Neutrophil (primary cell): ENCODE measurements around the gene BLVRA.
A peak's percentile ranks its signal among the peaks of the same experiment; 100 is the strongest.
"Not testable (repeated sequence)": the region's sequence is repeated elsewhere in the genome, so short reads cannot be mapped to it uniquely, and the experiment has no call there.

ENCODE experiments used
- H3K27ac ChIP-seq: fragments of 200-600 bp; sonication (generic); 2 replicates; pipeline ENCODE4 v1.5.1; 2016; ENCODE audit warnings: mild to moderate bottlenecking, moderate library complexity
- H3K27me3 ChIP-seq: fragments of 200-600 bp; sonication (generic); 2 replicates; pipeline ENCODE4 v1.6.0; 2016; ENCODE audit warnings: mild to moderate bottlenecking
- H3K36me3 ChIP-seq: fragments of 200-600 bp; sonication (generic); 2 replicates; pipeline ENCODE4 v1.5.1; 2017
- H3K4me1 ChIP-seq, 2 experiments: fragments of 200-600 bp in 1 of 2; sonication (generic) in 1 of 2; 1 replicate in 1 of 2; 2 replicates in 1 of 2; pipeline versions ENCODE4 v1.5.1 to v1.6.1; 2013 to 2016; ENCODE audit warnings: low read depth in 1 of 2, low read length in 1 of 2, mild to moderate bottlenecking in 1 of 2, moderate library complexity in 1 of 2; ENCODE audit not compliant: control insufficient read depth in 1 of 2, insufficient read depth in 1 of 2
- H3K4me3 ChIP-seq, 2 experiments: fragments of 200-600 bp in 1 of 2; sonication (generic) in 1 of 2; 1 replicate in 1 of 2; 2 replicates in 1 of 2; pipeline ENCODE4 v1.5.1; 2013 to 2016; ENCODE audit warnings: low read depth in 1 of 2, low read length in 1 of 2, mild to moderate bottlenecking in 1 of 2, moderate library complexity in 1 of 2
- H3K9me3 ChIP-seq: fragments of 200-600 bp; sonication (generic); 2 replicates; pipeline ENCODE4 v1.5.1; 2016
- CTCF ChIP-seq: fragments of 200-600 bp; sonication (generic); IDR thresholded peaks from 2 replicates; pipeline ENCODE4 v1.5.1; 2016; ENCODE audit warnings: antibody characterized with exemption

BLVRA gene

GRCh38 chr7:43779045-43779812, 20.7 kb downstream of the BLVRA start:
- no peak for TF ChIP-seq CTCF
- H3K4me3 ChIP-seq = no peak overlapping the region
- H3K36me3 ChIP-seq = peaks cover 6% of the 10 kb centered on the region
- no peaks in the 10 kb centered on the region for H3K9me3 ChIP-seq
- H3K4me1 ChIP-seq = peaks cover 8 to 15% of the 10 kb centered on the region in 2 experiments
- no peak overlapping the region for H3K27ac ChIP-seq
- H3K27me3 ChIP-seq = no peaks in the 10 kb centered on the region

GRCh38 chr7:43781726-43782607, 23.5 kb downstream of the BLVRA start:
- H3K4me1 ChIP-seq = peaks cover 8 to 15% of the 10 kb centered on the region in 2 experiments
- TF ChIP-seq CTCF = no peak
- H3K27ac ChIP-seq = peak overlapping the region; percentile 55
- no peaks in the 10 kb centered on the region for H3K27me3 ChIP-seq
- H3K4me3 ChIP-seq = no peak overlapping the region
- peaks cover 6% of the 10 kb centered on the region for H3K36me3 ChIP-seq
- H3K9me3 ChIP-seq = no peaks in the 10 kb centered on the region

GRCh38 chr7:43782768-43783555, 24.5 kb downstream of the BLVRA start:
- H3K9me3 ChIP-seq = no peaks in the 10 kb centered on the region
- peaks cover 6% of the 10 kb centered on the region for H3K36me3 ChIP-seq
- H3K4me3 ChIP-seq = no peak overlapping the region
- H3K4me1 ChIP-seq = peaks cover 8 to 15% of the 10 kb centered on the region in 2 experiments
- no peaks in the 10 kb centered on the region for H3K27me3 ChIP-seq
- no peak for TF ChIP-seq CTCF
- H3K27ac ChIP-seq = peak overlapping the region; percentile 55

DNA sequence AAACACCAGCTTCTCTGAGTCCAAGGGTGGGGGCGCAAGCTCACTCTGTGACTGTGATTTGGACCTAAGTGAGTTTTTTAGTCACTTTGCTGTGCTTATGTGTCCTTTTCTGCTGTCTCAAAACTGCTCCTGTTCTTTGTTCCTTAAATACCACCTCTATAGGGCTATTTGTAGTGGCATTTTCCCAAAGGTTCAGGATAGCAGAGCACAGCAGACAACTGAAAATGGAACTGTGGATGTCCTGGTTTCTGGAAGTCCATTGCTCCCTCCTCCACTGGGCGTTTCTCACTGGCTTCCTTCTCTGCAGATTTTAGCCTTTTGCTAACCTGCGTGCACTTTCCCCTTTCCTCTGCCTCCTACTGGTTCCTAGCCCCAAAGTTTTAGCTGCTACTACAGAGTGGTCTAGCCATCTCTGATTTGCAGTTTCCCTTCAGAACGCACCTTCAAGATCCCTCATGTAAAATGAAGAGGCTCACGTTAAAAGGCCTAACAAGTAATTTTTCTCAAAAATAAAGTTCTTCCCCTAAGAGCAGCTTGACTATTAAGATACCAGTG, 25.6 kb downstream of the BLVRA start:
- no peak overlapping the region for H3K27ac ChIP-seq
- peaks cover 9% of the 10 kb centered on the region for H3K36me3 ChIP-seq
- H3K9me3 ChIP-seq = no peaks in the 10 kb centered on the region
- no peak for TF ChIP-seq CTCF
- H3K4me1 ChIP-seq = peaks cover 8 to 15% of the 10 kb centered on the region in 2 experiments
- no peak overlapping the region for H3K4me3 ChIP-seq
- no peaks in the 10 kb centered on the region for H3K27me3 ChIP-seq

- H3K27ac ChIP-seq, H3K9me3 ChIP-seq, H3K27me3 ChIP-seq, H3K4me3 ChIP-seq: not testable (repeated sequence)
- Histone ChIP-seq H3K4me1 (peaks cover 8 to 15% of the 10 kb centered on the region in 2 experiments), H3K36me3 (peaks cover 14% of the 10 kb centered on the region)
Observed at GRCh38 chr7:43784585-43785087, 26.2 kb downstream of the BLVRA start.
